Trophoblast cell (in vitro differentiated cells and primary cell): ENCODE results near the gene RASGEF1C.

Experiments
- DNase-seq, 2 donors: peaks; one replicate each; pipeline ENCODE4 v3.0.0-alpha.2; 2016
- H2AFZ ChIP-seq: 2 replicates; pipeline ENCODE4 v1.6.1; 2013; ENCODE audit warnings: low read length, moderate library complexity, mild to moderate bottlenecking; ENCODE audit not compliant: insufficient read depth, poor library complexity
- H2AK5ac ChIP-seq: 2 replicates; pipeline ENCODE4 v1.6.1; 2013; ENCODE audit warnings: mild to moderate bottlenecking, low read length
- H2BK120ac ChIP-seq: 2 replicates; pipeline ENCODE4 v1.6.1; 2013; ENCODE audit warnings: low read length, mild to moderate bottlenecking, moderate library complexity; ENCODE audit not compliant: insufficient read depth, poor library complexity
- H2BK12ac ChIP-seq: 2 replicates; pipeline ENCODE4 v1.6.1; 2013; ENCODE audit warnings: mild to moderate bottlenecking, low read length, moderate library complexity
- H2BK5ac ChIP-seq: 2 replicates; pipeline ENCODE4 v1.6.1; 2013; ENCODE audit warnings: low read length, low read depth, moderate library complexity, mild to moderate bottlenecking; ENCODE audit not compliant: poor library complexity
- H3K14ac ChIP-seq: 2 replicates; pipeline ENCODE4 v1.6.1; 2013; ENCODE audit warnings: mild to moderate bottlenecking, low read length
- H3K18ac ChIP-seq: 2 replicates; pipeline ENCODE4 v1.6.1; 2013; ENCODE audit warnings: mild to moderate bottlenecking, low read length
- H3K23ac ChIP-seq: 2 replicates; pipeline ENCODE4 v1.6.1; 2013; ENCODE audit warnings: low read length
- H3K27ac ChIP-seq: 2 replicates; pipeline ENCODE4 v1.5.1; 2013; ENCODE audit warnings: low read depth, mild to moderate bottlenecking, inconsistent platforms, low read length, moderate library complexity
- H3K27me3 ChIP-seq: 2 replicates; pipeline ENCODE4 v1.6.1; 2013; ENCODE audit warnings: inconsistent platforms, mild to moderate bottlenecking, low read length, moderate library complexity; ENCODE audit not compliant: insufficient read depth
- H3K36me3 ChIP-seq, 2 experiments: 1 replicate in 1 of 2; 2 replicates in 1 of 2; pipeline ENCODE4 v1.6.1; 2013; ENCODE audit warnings: low read length in 2 of 2, mild to moderate bottlenecking in 2 of 2, moderate library complexity in 1 of 2; ENCODE audit not compliant: insufficient read depth in 2 of 2, control insufficient read depth in 1 of 2
- H3K4ac ChIP-seq: 2 replicates; pipeline ENCODE4 v1.6.1; 2013; ENCODE audit warnings: low read depth, mild to moderate bottlenecking, low read length, moderate library complexity
- H3K4me1 ChIP-seq, 2 experiments: 1 replicate in 1 of 2; 2 replicates in 1 of 2; pipeline ENCODE4 v1.6.1; 2013; ENCODE audit warnings: low read length in 2 of 2, mild to moderate bottlenecking in 2 of 2, moderate library complexity in 1 of 2; ENCODE audit not compliant: insufficient read depth in 2 of 2, control insufficient read depth in 1 of 2
- H3K4me2 ChIP-seq: 2 replicates; pipeline ENCODE4 v1.6.1; 2013; ENCODE audit warnings: inconsistent platforms, mild to moderate bottlenecking, low read length, moderate library complexity
- H3K4me3 ChIP-seq: 2 replicates; pipeline ENCODE4 v1.5.1; 2013; ENCODE audit warnings: mild to moderate bottlenecking, low read depth, low read length, inconsistent platforms
- H3K79me1 ChIP-seq: one replicate; pipeline ENCODE4 v1.6.1; 2013; ENCODE audit warnings: low read length
- H3K79me2 ChIP-seq: 2 replicates; pipeline ENCODE4 v1.6.1; 2013; ENCODE audit warnings: low read length, mild to moderate bottlenecking; ENCODE audit not compliant: control insufficient read depth, insufficient read depth, poor library complexity
- H3K9ac ChIP-seq: 2 replicates; pipeline ENCODE4 v1.6.1; 2013; ENCODE audit warnings: mild to moderate bottlenecking, low read length
- H3K9me3 ChIP-seq: 2 replicates; pipeline ENCODE4 v1.6.1; 2013; ENCODE audit warnings: low read depth, mild to moderate bottlenecking, control low read depth, inconsistent platforms, low read length; ENCODE audit not compliant: insufficient read depth
- H4K12ac ChIP-seq: 2 replicates; pipeline ENCODE4 v1.6.1; 2013; ENCODE audit warnings: low read depth, mild to moderate bottlenecking, low read length, moderate library complexity
- H4K8ac ChIP-seq: 2 replicates; pipeline ENCODE4 v1.6.1; 2013; ENCODE audit warnings: low read depth, mild to moderate bottlenecking, low read length, moderate library complexity
- H4K91ac ChIP-seq: one replicate; pipeline ENCODE4 v1.6.1; 2013; ENCODE audit warnings: low read depth, mild to moderate bottlenecking, low read length, moderate library complexity
- WGBS: extraction: QIAGEN DNeasy Blood & Tissue Kit; methylation state at CpG from one replicate; pipeline ENCODE4 v1.1.7; 2013; ENCODE audit warnings: missing lambda C conversion rate; ENCODE audit not compliant: insufficient read length, insufficient coverage; ENCODE audit errors: extremely low coverage; 5-methylcytosine and 5-hydroxymethylcytosine counted together

Gene RASGEF1C

DNA sequence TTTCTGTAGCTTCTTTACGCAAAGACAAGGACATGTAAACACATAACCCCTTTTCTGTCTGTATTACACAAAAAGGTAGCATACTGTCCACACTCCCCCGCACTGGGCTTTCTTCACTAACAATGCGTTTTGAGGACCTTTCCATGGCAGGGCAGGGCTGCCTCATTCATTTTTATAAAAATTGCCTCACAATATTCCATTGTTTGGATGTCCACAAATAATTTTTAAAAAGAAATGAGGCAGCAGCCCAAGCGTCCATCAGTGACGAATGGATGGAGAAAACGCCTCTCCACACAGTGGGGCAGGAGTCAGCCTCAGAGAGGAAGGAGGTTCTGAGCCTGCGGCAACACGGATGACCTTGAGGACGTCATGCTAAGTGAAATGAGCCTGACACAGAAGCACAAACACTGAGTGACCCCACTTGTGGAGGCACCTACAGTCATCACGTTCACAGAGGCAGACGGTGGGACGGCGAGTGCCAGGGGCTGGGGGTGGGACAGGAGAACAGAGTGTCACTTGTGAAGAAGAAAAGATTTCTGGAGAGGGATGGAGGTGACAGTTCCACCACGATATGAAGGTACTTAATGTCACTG, 67.8 kb downstream of the RASGEF1C start:
- H4K91ac ChIP-seq = no peak overlapping the region
- no peak overlapping the region for H2BK12ac ChIP-seq
- H3K79me2 ChIP-seq = no peaks in the 10 kb centered on the region
- no peak overlapping the region for H3K4me3 ChIP-seq
- DNase-seq = no peak
- peaks cover 9% of the 10 kb centered on the region for H3K9me3 ChIP-seq
- no peak overlapping the region for H2AK5ac ChIP-seq
- no peak overlapping the region for H3K18ac ChIP-seq
- WGBS = no CpG with 5 or more reads among the region's 14 CpGs
- H2BK120ac ChIP-seq = no peak overlapping the region
- no peaks in the 10 kb centered on the region for H3K4me1 ChIP-seq
- no peak overlapping the region for H4K8ac ChIP-seq
- H2BK5ac ChIP-seq = no peak overlapping the region
- H3K9ac ChIP-seq = no peak overlapping the region
- no peak overlapping the region for H4K12ac ChIP-seq
- no peaks in the 10 kb centered on the region for H3K79me1 ChIP-seq
- H3K23ac ChIP-seq = no peak overlapping the region
- no peak overlapping the region for H3K4me2 ChIP-seq
- H3K27me3 ChIP-seq = no peaks in the 10 kb centered on the region
- H3K14ac ChIP-seq = no peak overlapping the region
- no peak overlapping the region for H2AFZ ChIP-seq
- no peak overlapping the region for H3K4ac ChIP-seq
- no peak overlapping the region for H3K27ac ChIP-seq
- no peaks in the 10 kb centered on the region for H3K36me3 ChIP-seq

- Histone ChIP-seq H3K27ac (no peak overlapping the region), H3K4ac (no peak overlapping the region)
- WGBS = no CpG with 5 or more reads among the region's 9 CpGs
These were observed 68.4 kb downstream of the RASGEF1C start for GRCh38 chr5:180140571-180140970.

DNA sequence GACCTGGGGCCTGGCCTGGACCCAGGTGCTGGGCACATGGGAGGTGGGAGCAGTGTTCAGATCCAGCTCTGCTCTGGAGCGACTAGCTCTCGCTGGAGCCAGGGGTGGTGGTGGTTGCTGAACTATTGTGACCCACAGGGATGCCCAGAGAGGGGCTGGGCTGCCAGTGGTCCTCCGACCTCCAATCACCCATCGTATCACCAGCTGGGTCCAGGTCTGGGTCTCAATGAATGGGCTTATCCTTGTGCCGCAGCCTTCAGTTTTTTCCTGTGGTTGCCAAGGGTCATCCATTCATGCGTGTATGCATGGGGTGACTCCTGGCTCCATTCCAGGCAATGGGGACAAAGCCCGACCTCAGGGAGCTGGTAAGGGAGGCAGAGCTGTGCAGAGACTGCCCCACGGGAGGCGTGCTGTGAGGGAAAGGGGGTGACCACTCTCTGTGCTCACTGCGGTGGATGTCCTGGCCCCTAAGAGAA, 68.9 kb downstream of the RASGEF1C start:
- no peak for DNase-seq

More at GRCh38 chr5:180140571-180140970, 68.4 kb downstream of the RASGEF1C start:
- no peak overlapping the region for H3K4me3 ChIP-seq
- H3K23ac ChIP-seq = no peak overlapping the region
- no peak overlapping the region for H3K9ac ChIP-seq
- no peaks in the 10 kb centered on the region for H3K27me3 ChIP-seq
- no peak overlapping the region for H4K8ac ChIP-seq
- no peaks in the 10 kb centered on the region for H3K79me2 ChIP-seq
- H4K91ac ChIP-seq = no peak overlapping the region
- H3K79me1 ChIP-seq = no peaks in the 10 kb centered on the region
- no peak for DNase-seq
- no peak overlapping the region for H2BK120ac ChIP-seq
- no peak overlapping the region for H2AK5ac ChIP-seq
- H3K4me2 ChIP-seq = no peak overlapping the region
- no peak overlapping the region for H2AFZ ChIP-seq
- no peak overlapping the region for H2BK12ac ChIP-seq
- H3K4me1 ChIP-seq = no peaks in the 10 kb centered on the region
- peaks cover 6% of the 10 kb centered on the region for H3K9me3 ChIP-seq
- no peaks in the 10 kb centered on the region for H3K36me3 ChIP-seq
- H3K14ac ChIP-seq = no peak overlapping the region
- no peak overlapping the region for H4K12ac ChIP-seq
- no peak overlapping the region for H2BK5ac ChIP-seq
- H3K18ac ChIP-seq = no peak overlapping the region

GRCh38 chr5:180139731-180140055, 69.3 kb downstream of the RASGEF1C start:
- H3K23ac ChIP-seq = no peak overlapping the region
- no peak overlapping the region for H2BK120ac ChIP-seq
- no peak for DNase-seq

More for the DNA sequence above, 68.9 kb downstream of the RASGEF1C start:
- Histone ChIP-seq H2AFZ (no peak overlapping the region), H4K12ac (no peak overlapping the region), H2BK12ac (no peak overlapping the region), H3K14ac (no peak overlapping the region), H3K18ac (no peak overlapping the region), H3K27me3 (no peaks in the 10 kb centered on the region), H4K8ac (no peak overlapping the region), H3K4me2 (no peak overlapping the region), H3K79me1 (no peaks in the 10 kb centered on the region), H3K27ac (no peak overlapping the region), H3K79me2 (no peaks in the 10 kb centered on the region), H2BK120ac (no peak overlapping the region), H3K4me3 (no peak overlapping the region), H2AK5ac (no peak overlapping the region), H3K4ac (no peak overlapping the region), H3K9me3 (peaks cover 6% of the 10 kb centered on the region), H2BK5ac (no peak overlapping the region), H3K4me1 (no peaks in the 10 kb centered on the region), H4K91ac (no peak overlapping the region), H3K36me3 (no peaks in the 10 kb centered on the region), H3K23ac (no peak overlapping the region), H3K9ac (no peak overlapping the region)
- WGBS = no CpG with 5 or more reads among the region's 10 CpGs

More at GRCh38 chr5:180139731-180140055, 69.3 kb downstream of the RASGEF1C start:
- Histone ChIP-seq H3K27ac (no peak overlapping the region), H3K79me1 (no peaks in the 10 kb centered on the region), H3K18ac (no peak overlapping the region), H3K14ac (no peak overlapping the region), H3K27me3 (no peaks in the 10 kb centered on the region), H3K4me3 (no peak overlapping the region), H4K12ac (no peak overlapping the region), H2AFZ (no peak overlapping the region), H3K9me3 (peaks cover 6% of the 10 kb centered on the region), H3K9ac (no peak overlapping the region), H3K4ac (no peak overlapping the region), H4K8ac (no peak overlapping the region), H2BK12ac (no peak overlapping the region), H3K4me1 (no peaks in the 10 kb centered on the region), H3K36me3 (no peaks in the 10 kb centered on the region), H4K91ac (no peak overlapping the region), H3K79me2 (no peaks in the 10 kb centered on the region), H2AK5ac (no peak overlapping the region), H2BK5ac (no peak overlapping the region), H3K4me2 (no peak overlapping the region)
- no CpG with 5 or more reads among the region's 6 CpGs for WGBS
